Astrocyte of the spinal cord (primary cell): Measurements from ENCODE around the gene FKBP8.

Experiments used
- DNase-seq: peaks from one replicate; pipeline ENCODE4 v3.0.0; 2011; ENCODE audit warnings: low read depth, low spot score
- H3K4me3 ChIP-seq: 2 replicates; pipeline ENCODE4 v1.5.1; 2011; ENCODE audit warnings: low read depth, mild to moderate bottlenecking, low read length, moderate library complexity
- CTCF ChIP-seq: IDR thresholded peaks from 2 replicates; pipeline ENCODE4 v1.5.1; 2012; ENCODE audit warnings: low read depth, mild to moderate bottlenecking, low read length, inconsistent platforms
- in situ Hi-C: cut with HindIII; loops from 2 replicates; pipeline ENCODE4 v1.10.0; 2017; ENCODE audit warnings: low sequenced_read_pairs

The FKBP8 gene

DNA sequence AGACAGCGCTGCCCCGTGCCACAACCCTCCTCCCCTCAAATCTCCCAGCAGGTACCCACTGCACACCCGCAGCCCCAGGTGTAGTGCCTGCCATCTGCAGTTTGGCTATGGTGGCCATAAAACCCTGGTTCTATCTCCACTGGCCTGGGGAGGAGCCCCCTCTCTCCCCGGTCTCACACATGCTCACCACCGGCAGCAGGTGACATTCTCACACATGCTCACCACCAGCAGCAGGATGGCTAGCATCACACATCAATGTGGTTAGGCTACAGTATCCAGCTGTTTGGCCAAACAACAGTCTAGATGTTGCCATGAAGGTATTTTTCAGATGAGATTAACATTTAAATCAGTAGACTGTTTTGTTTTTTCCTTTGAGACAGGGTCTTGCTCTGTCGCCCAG is 52.6 kb downstream of the FKBP8 start:
- in situ Hi-C loops: no loop called here
- DNase-seq: no peak
- TF ChIP-seq CTCF: no peak
- H3K4me3 ChIP-seq: no peak overlapping the region

GRCh38 chr19:18489627-18490184 is 53.7 kb downstream of the FKBP8 start:
- H3K4me3 ChIP-seq: no peak overlapping the region
- no peak for TF ChIP-seq CTCF
- in situ Hi-C loops: no loop called here
- no peak for DNase-seq

DNA sequence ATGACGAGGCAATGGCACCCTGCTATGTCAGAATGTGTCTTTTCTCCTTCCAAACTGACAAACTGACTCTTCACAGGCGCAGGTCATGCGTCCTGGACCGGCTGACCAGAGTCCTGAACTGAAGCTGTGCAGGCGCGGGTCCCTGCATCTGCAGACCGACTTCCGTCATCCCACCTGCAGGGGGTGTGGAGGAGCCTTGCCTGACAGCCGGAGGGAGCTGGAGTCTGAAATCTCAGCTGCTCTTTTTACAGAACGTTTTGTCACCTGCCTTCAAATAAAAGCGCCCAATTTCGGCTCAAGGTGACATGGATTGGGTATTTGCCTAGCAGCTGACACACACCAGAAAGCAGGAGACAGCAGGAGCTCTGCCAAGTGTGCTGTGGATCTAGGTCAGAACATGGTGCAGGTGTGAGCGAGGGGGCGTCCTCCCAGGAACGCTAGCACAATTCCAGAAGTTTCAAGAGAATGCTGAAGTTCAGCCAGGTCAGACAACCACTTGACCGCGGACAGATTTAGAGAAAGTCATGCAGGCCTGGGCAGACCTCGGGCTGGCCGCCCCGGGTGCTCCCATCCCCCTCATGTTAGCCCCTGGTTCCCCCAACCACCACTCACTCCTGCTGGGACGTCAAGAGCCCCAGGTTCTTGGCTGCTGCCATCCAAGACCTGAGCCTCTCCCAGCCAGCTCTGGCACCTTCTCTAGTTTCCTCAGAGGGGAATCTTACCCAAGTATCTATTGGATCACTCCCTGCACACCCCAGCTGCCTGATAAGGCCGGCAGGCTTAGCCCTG is 54.3 kb downstream of the FKBP8 start:
- in situ Hi-C loops: no loop called here
- no peak overlapping the region for H3K4me3 ChIP-seq
- TF ChIP-seq CTCF: peak; percentile 45
- DNase-seq: no peak

- no peak overlapping the region for H3K4me3 ChIP-seq
- DNase-seq: no peak
- peak; percentile 39 for TF ChIP-seq CTCF
- in situ Hi-C loops: no loop called here
Observed at GRCh38 chr19:18488403-18488723, 55.0 kb downstream of the FKBP8 start.

- in situ Hi-C loops: no loop called here
- no peak for DNase-seq
- TF ChIP-seq CTCF: no peak
- no peak overlapping the region for H3K4me3 ChIP-seq
Observed at GRCh38 chr19:18487576-18488402, 55.6 kb downstream of the FKBP8 start.

DNA sequence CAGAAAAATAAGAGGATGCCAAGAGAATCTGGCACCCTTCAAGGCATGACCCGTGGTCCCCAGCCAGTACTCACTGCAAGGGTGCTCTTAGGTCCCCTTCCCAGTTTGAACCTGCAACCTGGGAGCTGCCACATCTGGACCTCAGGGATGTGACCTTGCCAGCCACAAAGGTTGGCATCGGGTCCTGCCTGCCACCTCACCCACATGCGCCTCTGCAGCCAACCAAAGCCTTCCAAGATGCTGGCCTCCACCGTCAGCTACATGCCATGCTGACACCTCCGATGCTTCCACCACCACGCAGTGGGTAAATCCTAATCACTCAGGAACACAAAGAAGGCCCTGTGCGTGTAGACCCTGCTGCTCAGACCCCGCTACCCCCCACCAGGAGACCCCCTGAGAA is 56.6 kb downstream of the FKBP8 start:
- no peak for DNase-seq
- H3K4me3 ChIP-seq: no peak overlapping the region
- TF ChIP-seq CTCF: no peak
- in situ Hi-C loops: no loop called here
